GM18505 (cell line): ENCODE results near the gene INCENP.
A peak's percentile ranks its signal among the peaks of the same experiment; 100 is the strongest.

ENCODE experiments used
- ATAC-seq: cut with Tn5 transposase; IDR thresholded peaks from one replicate; pipeline ENCODE4 v1.9.1; 2021; ENCODE audit not compliant: unreplicated experiment
- POLR2A ChIP-seq: IDR thresholded peaks from 4 replicates; pipeline ENCODE4 v1.6.1; 2011; ENCODE audit warnings: borderline replicate concordance; ENCODE audit not compliant: insufficient read depth, insufficient read length; ENCODE audit errors: extremely low read depth

INCENP gene

GRCh38 chr11:62108017-62108750 is 15.6 kb upstream of the INCENP start:
- TF ChIP-seq POLR2A = no peak
- ATAC-seq = no peak

GRCh38 chr11:62108971-62109404 is 14.8 kb upstream of the INCENP start:
- ATAC-seq = no peak
- no peak for TF ChIP-seq POLR2A

- ATAC-seq = no peak
- no peak for TF ChIP-seq POLR2A
Measured at GRCh38 chr11:62115085-62115694, 8.6 kb upstream of the INCENP start.

GRCh38 chr11:62116451-62116850 is 7.4 kb upstream of the INCENP start:
- ATAC-seq = no peak
- no peak for TF ChIP-seq POLR2A

GRCh38 chr11:62119569-62119968 is 4.2 kb upstream of the INCENP start:
- TF ChIP-seq POLR2A = no peak

GRCh38 chr11:62120001-62120400 is 3.8 kb upstream of the INCENP start:
- no peak for TF ChIP-seq POLR2A
- ATAC-seq = no peak

More at GRCh38 chr11:62119569-62119968, 4.2 kb upstream of the INCENP start:
- no peak for ATAC-seq

GRCh38 chr11:62120431-62120830 is 3.4 kb upstream of the INCENP start:
- no peak for ATAC-seq
- no peak for TF ChIP-seq POLR2A

- TF ChIP-seq POLR2A = no peak
- ATAC-seq = no peak
Measured at GRCh38 chr11:62122076-62122475, 1.7 kb upstream of the INCENP start.

- no peak for TF ChIP-seq POLR2A
- peak; percentile 31 for ATAC-seq
Measured at GRCh38 chr11:62124186-62125113, 639 bp downstream of the INCENP start.

GRCh38 chr11:62125316-62125715 is 1.5 kb downstream of the INCENP start:
- ATAC-seq = no peak
- no peak for TF ChIP-seq POLR2A

- no peak for ATAC-seq
- no peak for TF ChIP-seq POLR2A
Measured at GRCh38 chr11:62125881-62126280, 2.1 kb downstream of the INCENP start.

GRCh38 chr11:62127426-62127825 is 3.6 kb downstream of the INCENP start:
- no peak for TF ChIP-seq POLR2A
- ATAC-seq = no peak
